Measurements from ENCODE around the gene ACRBP. TPM values are rescaled to one million over a fixed set of nuclear protein-coding genes. Genes with fewer than 3 reads are reported as not detected.

Gene ACRBP
- total RNA-seq, 1 donor from 2014 or later, result 1.5 TPM

Other genes starting within 250 kb of the ACRBP start
- 59.0 and 60.3 TPM in 2 replicates for gene CD27, start 202.5 kb downstream of the ACRBP start, total RNA-seq
- 45.8 and 49.0 TPM in 2 replicates for gene TAPBPL, start 195.4 kb downstream of the ACRBP start, total RNA-seq
- gene VAMP1, start 176.8 kb downstream of the ACRBP start, total RNA-seq, result 44.0 and 47.8 TPM in 2 replicates
- 234 and 248 TPM in 2 replicates for gene MRPL51, start 154.2 kb downstream of the ACRBP start, total RNA-seq
- gene NCAPD2, start 153.3 kb downstream of the ACRBP start, total RNA-seq, result 154 and 166 TPM in 2 replicates
- gene GAPDH, start 112.9 kb downstream of the ACRBP start, total RNA-seq, result 5,041 and 5,044 TPM in 2 replicates
- gene IFFO1, start 91.4 kb downstream of the ACRBP start, total RNA-seq, result 21.9 and 22.9 TPM in 2 replicates
- gene NOP2, start 79.1 kb downstream of the ACRBP start, total RNA-seq, result 93.3 and 94.4 TPM in 2 replicates
- 257 and 265 TPM in 2 replicates for gene CHD4, start 40.1 kb downstream of the ACRBP start, total RNA-seq
- 6.2 and 6.7 TPM in 2 replicates for gene LPAR5, start 11.5 kb downstream of the ACRBP start, total RNA-seq
- gene ING4, start 15.7 kb upstream of the ACRBP start, total RNA-seq, result 20.7 and 21.3 TPM in 2 replicates
- 86.1 and 91.5 TPM in 2 replicates for gene ZNF384, start 41.9 kb upstream of the ACRBP start, total RNA-seq
- not detected in 2 replicates for gene PIANP, start 53.4 kb upstream of the ACRBP start, total RNA-seq
- gene COPS7A, start 76.6 kb upstream of the ACRBP start, total RNA-seq, result 23.5 and 26.6 TPM in 2 replicates
- gene MLF2, start 105.7 kb upstream of the ACRBP start, total RNA-seq, result 92.7 and 94.4 TPM in 2 replicates
- 95.4 and 98.5 TPM in 2 replicates for gene PTMS, start 118.9 kb upstream of the ACRBP start, total RNA-seq
- gene LAG3, start 125.1 kb upstream of the ACRBP start, total RNA-seq, result 11.8 and 12.2 TPM in 2 replicates
- 226 and 232 TPM in 2 replicates for gene CD4, start 142.1 kb upstream of the ACRBP start, total RNA-seq
- gene GPR162, start 174.4 kb upstream of the ACRBP start, total RNA-seq, result 0.18 and 0.32 TPM in 2 replicates
- gene P3H3, start 181.0 kb upstream of the ACRBP start, total RNA-seq, result 0.73 and 1.3 TPM in 2 replicates
- 0.39 and 0.43 TPM in 2 replicates for gene GNB3, start 193.5 kb upstream of the ACRBP start, total RNA-seq
- gene CDCA3, start 203.9 kb upstream of the ACRBP start, total RNA-seq, result 77.3 and 78.4 TPM in 2 replicates
- 126 and 138 TPM in 2 replicates for gene USP5, start 204.7 kb upstream of the ACRBP start, total RNA-seq
- 1,157 and 1,161 TPM in 2 replicates for gene TPI1, start 220.1 kb upstream of the ACRBP start, total RNA-seq
- gene SPSB2, start 225.9 kb upstream of the ACRBP start, total RNA-seq, result 14.0 and 14.6 TPM in 2 replicates

Measured in T-helper 2 cell treated with Interferon-gamma antibody and Interleukin-4, amounts not matched to agents 100 ng/mL and 5 ng/mL, for 36 hours (primary cell).